Nephron progenitor cell (in vitro differentiated cells): ENCODE data around the gene TRAPPC5.

Experiments
- DNase-seq: peaks from one replicate; pipeline ENCODE4 v3.0.0; 2021
- H3K27ac Mint-ChIP-seq: 2 replicates; pipeline ENCODE4 v1.8.0; 2021; ENCODE audit warnings: mild to moderate bottlenecking, moderate library complexity, mixed read lengths
- H3K27me3 Mint-ChIP-seq: 2 replicates; pipeline ENCODE4 v1.8.0; 2021; ENCODE audit warnings: mild to moderate bottlenecking, low read depth, mixed read lengths; ENCODE audit not compliant: poor library complexity
- H3K36me3 Mint-ChIP-seq: 2 replicates; pipeline ENCODE4 v1.8.0; 2021; ENCODE audit warnings: low read depth, mixed read lengths
- H3K4me1 Mint-ChIP-seq: 2 replicates; pipeline ENCODE4 v1.8.0; 2021; ENCODE audit warnings: mixed read lengths
- H3K4me3 Mint-ChIP-seq: 2 replicates; pipeline ENCODE4 v1.8.0; 2021; ENCODE audit warnings: mild to moderate bottlenecking, moderate library complexity, mixed read lengths
- H3K9me3 Mint-ChIP-seq: 2 replicates; pipeline ENCODE4 v1.8.0; 2021; ENCODE audit warnings: mild to moderate bottlenecking, moderate library complexity, mixed read lengths
- TF ChIP-seq, protein P1 (sequence below): fragments of 200-600 bp; sonication (generic); IDR thresholded peaks from 2 replicates; pipeline ENCODE4 v1.5.0; 2021; ENCODE audit warnings: antibody characterized with exemption

TRAPPC5 gene

DNA sequence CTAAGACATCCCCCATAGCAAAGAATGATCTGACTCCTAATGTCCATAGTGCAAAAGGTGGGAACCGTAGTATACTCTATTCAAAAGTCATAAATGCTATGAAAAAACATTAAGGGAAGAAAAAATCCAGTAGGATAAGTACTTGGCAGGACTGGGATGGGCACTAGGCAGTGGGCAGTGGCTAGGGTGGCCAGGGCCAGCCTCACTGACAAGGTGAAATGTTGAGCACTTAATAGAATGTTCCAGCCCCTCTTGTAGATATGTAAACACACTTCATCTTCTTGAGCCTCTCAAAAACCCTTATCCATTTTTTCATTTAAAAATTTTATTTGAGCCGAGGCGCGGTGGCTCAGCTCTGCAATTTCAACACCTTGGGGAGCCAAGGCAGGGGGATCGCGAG is 52.7 kb downstream of the TRAPPC5 start:
- Mint-ChIP-seq H3K4me3 (no peak overlapping the region), H3K27ac (no peak overlapping the region), H3K27me3 (peaks cover 98% of the 10 kb centered on the region), H3K36me3 (no peaks in the 10 kb centered on the region), H3K4me1 (no peaks in the 10 kb centered on the region), H3K9me3 (no peaks in the 10 kb centered on the region)
- TF ChIP-seq, protein P1, sequence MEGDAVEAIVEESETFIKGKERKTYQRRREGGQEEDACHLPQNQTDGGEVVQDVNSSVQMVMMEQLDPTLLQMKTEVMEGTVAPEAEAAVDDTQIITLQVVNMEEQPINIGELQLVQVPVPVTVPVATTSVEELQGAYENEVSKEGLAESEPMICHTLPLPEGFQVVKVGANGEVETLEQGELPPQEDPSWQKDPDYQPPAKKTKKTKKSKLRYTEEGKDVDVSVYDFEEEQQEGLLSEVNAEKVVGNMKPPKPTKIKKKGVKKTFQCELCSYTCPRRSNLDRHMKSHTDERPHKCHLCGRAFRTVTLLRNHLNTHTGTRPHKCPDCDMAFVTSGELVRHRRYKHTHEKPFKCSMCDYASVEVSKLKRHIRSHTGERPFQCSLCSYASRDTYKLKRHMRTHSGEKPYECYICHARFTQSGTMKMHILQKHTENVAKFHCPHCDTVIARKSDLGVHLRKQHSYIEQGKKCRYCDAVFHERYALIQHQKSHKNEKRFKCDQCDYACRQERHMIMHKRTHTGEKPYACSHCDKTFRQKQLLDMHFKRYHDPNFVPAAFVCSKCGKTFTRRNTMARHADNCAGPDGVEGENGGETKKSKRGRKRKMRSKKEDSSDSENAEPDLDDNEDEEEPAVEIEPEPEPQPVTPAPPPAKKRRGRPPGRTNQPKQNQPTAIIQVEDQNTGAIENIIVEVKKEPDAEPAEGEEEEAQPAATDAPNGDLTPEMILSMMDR = no peak
- DNase-seq = no peak

- TF ChIP-seq, protein P1 = no peak
- H3K27ac Mint-ChIP-seq = no peak overlapping the region
- DNase-seq = no peak
- peaks cover 93% of the 10 kb centered on the region for H3K27me3 Mint-ChIP-seq
- no peaks in the 10 kb centered on the region for H3K4me1 Mint-ChIP-seq
- no peaks in the 10 kb centered on the region for H3K9me3 Mint-ChIP-seq
- H3K4me3 Mint-ChIP-seq = no peak overlapping the region
- no peaks in the 10 kb centered on the region for H3K36me3 Mint-ChIP-seq
Observed at GRCh38 chr19:7734220-7735203, 53.9 kb downstream of the TRAPPC5 start.

GRCh38 chr19:7736148-7736547 is 55.5 kb downstream of the TRAPPC5 start:
- Mint-ChIP-seq H3K36me3 (no peaks in the 10 kb centered on the region), H3K4me1 (no peaks in the 10 kb centered on the region), H3K27me3 (peaks cover 91% of the 10 kb centered on the region), H3K9me3 (no peaks in the 10 kb centered on the region), H3K27ac (no peak overlapping the region), H3K4me3 (no peak overlapping the region)
- TF ChIP-seq, protein P1 = no peak
- DNase-seq = no peak

- no peak overlapping the region for H3K4me3 Mint-ChIP-seq
- DNase-seq = no peak
- no peaks in the 10 kb centered on the region for H3K4me1 Mint-ChIP-seq
- peaks cover 88% of the 10 kb centered on the region for H3K27me3 Mint-ChIP-seq
- TF ChIP-seq, protein P1 = no peak
- no peak overlapping the region for H3K27ac Mint-ChIP-seq
- no peaks in the 10 kb centered on the region for H3K9me3 Mint-ChIP-seq
- H3K36me3 Mint-ChIP-seq = no peaks in the 10 kb centered on the region
Observed at GRCh38 chr19:7737215-7737614, 56.6 kb downstream of the TRAPPC5 start.
